ENCODE data around the gene COL11A2. TPM values are rescaled to one million over a fixed set of nuclear protein-coding genes. Genes with fewer than 3 reads are reported as not detected.
"Not testable (repeated sequence)": the region's sequence is repeated elsewhere in the genome, so short reads cannot be mapped to it uniquely, and the experiment has no call there.

The COL11A2 gene
- total RNA-seq, result 0.94 TPM

DNA sequence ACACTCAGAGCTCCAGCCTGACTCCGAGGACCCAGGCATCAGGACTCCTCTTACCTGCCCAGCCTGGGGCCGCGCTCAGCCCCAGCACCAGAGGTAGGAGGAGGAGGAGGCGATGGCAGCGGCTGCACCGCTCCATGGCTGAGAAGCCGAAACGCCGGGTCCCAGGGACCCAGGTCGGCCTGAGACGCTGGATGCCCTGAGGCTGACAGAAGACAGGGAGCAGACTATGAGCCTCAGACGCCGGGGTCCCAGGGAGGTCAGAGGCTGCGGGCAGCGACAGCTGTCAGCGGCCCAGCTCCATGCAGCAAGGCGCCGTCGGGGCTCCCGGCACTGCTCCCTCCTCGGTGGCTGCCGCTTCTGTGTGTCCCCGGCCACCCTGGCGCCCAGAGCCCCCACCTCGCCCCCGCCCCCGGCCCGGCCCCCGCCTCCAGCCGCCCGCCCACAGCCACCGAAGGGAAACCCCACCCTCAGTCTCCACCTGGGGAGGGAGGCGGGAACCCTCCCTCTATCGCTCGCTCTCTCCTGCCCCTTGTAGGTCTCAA is at the start of gene COL11A2:
TSS of gene COL11A2 (minus strand) at position 363 of the 542 bp plus-strand sequence. CDS start at position 136, 227 bp downstream.
- no peak for DNase-seq

DNA sequence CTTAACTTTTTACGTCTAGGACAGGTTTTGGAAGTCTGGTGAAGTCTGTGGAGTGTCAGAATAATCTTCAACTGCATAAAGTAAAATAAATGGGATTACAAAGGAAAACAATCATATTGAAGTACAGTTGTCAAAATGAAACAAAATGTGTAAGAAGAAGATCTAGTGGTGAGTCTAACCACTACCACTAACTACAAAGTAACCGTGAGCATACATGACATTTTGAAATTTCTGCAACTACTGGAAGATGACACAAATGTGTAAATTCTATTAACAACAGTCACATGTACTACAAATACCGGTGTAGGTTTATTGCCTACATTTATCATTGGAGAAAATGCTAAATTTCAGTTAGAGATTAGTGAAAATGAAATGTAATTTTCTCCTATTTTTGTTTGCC is 49.7 kb upstream of the COL11A2 start:
- no peak for DNase-seq

DNA sequence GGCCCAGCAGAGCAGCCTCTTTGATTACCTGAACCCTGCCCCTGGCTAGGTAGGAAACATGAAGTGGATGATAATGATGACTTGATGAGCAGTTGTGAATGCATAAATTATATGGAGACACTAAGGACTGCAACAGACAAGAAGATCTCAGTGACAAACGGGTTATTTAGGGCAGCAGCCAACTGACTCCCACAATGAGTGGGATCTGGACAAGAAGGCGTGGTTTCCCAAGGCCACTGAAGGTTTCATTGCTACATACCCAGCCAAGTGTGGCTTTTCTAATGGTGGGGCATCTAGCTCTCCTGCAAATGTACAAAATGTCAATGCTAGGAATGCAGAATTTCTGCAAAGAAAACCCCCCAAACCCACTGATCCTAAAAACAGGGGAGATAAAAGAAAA is 45.5 kb upstream of the COL11A2 start:
- DNase-seq, result no peak

DNA sequence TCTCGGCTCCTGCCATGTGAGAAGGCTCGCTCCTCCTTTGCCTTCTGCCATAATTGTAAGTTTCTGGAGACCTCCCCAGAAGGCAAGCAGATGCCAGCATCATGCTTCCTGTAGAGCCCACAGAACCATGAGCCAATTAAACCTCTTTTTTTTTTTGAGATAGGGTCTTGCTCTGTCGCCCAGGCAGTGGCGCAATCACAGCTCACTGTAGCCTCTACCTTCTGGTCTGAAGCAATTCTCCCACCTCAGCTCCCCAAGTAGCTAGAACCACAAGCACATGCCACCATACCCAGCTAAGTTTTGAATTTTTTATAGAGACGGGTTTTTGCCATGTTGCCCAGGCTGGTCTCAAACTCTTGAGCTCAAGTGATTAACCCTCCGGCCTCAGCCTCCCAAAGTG is 44.6 kb upstream of the COL11A2 start:
- no peak for DNase-seq

DNA sequence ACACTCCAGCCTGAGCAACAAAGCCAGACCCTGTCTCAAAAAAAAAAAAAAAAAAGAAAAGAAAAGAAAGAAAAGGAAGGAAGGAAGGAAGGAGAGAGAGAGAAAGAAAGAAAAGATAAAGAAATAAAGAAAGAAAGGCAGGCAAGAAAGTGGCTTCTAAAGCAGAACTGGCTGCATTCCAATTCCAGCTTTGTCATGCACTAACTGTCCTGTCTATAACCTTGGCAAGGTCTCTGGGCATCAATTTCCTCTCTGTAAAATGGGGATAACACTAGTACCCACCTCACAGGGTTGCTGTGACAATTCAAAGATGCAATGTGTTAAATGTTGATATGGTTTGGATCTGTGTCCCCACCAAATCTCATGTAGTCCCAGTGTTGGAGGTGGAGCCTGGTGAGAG is 44.1 kb upstream of the COL11A2 start:
- DNase-seq, result no peak

DNA sequence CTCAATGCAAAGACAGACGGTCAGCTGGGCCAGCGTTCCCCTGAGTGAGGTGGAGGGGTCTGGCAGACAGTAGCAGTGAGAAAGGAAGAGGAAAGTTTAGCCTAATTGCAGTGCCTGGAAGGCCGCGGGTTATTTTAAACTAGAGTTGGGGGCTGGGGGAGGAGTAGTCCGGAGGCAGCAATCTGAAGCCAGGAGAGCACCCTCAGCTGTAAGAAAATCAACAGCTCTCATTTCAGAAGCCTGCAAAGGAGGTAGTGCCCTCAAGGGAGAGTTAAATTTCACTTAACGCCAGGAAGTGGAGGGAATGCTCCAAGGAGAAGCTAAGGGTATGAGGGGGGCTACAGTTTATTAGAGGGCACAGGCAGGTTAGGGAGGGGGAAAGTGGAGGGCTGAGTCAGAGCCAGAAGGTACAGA is 43.0 kb upstream of the COL11A2 start:
- DNase-seq, result no peak

DNA sequence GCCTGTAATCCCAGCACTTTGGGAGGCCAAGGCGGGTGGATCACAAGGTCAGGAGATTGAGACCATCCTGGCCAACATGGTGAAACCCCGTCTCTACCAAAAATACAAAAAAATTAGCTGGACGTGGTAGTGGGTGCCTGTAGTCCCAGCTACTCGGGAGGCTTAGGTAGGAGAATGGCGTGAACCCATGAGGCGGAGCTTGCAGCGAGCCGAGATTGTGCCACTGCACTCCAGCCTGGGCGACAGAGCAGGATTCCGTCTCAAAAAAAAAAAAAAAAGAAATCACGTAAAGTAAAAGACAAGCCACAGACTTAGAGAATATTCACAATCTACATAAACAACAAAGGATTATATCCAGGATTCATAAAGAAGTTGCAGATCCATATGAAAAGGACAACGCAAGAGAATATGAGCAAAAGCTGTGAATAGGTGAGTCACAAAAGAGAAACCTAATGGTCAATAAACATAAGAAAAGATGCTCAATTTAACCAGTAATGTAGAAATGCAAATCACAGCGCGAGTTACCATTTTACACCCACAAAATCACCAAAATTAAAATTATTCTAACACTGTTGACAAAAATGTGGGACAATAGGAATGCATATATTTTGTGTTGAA is 34.3 kb upstream of the COL11A2 start:
- not testable (repeated sequence) for DNase-seq

DNA sequence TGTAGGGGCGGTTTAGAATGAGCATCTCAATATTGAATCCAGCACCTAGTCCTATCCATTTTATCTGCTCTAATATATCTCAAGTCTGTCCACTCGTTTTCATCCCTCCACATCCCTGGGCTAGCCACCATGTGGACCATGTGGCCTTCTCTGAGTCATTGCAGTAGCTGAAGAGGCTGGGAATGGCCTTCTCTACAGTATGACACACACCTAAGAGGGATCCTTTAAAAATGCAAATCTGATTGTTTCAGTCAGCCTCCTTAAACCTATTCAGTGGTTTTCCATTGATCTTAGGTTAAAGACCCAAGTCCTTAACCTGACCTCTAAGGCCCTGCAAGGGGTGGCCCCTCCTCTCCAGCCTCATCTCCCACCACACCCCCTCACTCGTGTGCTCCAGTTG is 25.4 kb upstream of the COL11A2 start:
- no peak for DNase-seq

DNA sequence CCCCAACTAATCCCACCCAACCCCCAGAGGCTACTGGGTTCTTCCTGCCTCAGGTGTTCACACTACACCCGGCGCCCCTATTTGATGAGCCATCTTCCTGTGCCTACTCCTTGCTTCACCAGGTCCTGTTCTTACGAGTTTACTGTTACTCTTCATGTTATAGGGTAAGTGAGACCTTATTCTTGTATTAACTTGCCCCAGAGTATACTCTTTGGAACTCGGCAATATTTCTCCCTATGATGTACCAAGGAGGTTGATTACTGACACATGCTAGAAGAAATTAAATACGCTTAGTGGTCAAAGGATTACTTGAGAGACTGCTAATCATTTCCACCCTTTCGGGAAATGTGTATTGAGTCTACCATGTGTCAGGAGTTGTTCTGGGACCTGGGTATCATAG is 25.0 kb upstream of the COL11A2 start:
- DNase-seq, result no peak

DNA sequence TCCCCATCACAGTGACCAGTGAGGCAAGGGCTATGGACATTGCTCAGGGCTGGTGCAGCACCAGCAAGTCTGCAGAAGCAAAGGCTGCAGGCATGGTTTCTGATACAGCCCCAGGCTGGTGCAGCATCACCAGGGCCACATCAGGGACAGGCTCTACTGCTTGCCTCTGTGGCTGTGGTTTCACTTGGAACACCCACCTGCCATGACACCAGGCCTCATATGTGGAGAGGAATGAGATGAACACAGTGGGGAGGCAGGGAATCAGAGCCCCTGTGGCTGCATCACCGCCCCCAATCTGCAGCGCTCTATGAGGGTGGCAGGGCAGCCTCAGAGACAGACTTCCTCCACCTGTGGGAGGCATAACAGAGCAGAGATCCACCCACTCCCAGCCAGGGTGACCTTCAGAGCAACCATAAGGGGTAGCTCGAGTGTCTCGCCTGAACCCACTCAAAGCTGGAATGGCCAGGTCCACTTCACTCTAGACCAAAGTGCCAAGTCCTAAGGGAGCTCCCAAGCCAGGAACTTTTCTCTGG is 23.9 kb upstream of the COL11A2 start:
- no peak for DNase-seq

DNA sequence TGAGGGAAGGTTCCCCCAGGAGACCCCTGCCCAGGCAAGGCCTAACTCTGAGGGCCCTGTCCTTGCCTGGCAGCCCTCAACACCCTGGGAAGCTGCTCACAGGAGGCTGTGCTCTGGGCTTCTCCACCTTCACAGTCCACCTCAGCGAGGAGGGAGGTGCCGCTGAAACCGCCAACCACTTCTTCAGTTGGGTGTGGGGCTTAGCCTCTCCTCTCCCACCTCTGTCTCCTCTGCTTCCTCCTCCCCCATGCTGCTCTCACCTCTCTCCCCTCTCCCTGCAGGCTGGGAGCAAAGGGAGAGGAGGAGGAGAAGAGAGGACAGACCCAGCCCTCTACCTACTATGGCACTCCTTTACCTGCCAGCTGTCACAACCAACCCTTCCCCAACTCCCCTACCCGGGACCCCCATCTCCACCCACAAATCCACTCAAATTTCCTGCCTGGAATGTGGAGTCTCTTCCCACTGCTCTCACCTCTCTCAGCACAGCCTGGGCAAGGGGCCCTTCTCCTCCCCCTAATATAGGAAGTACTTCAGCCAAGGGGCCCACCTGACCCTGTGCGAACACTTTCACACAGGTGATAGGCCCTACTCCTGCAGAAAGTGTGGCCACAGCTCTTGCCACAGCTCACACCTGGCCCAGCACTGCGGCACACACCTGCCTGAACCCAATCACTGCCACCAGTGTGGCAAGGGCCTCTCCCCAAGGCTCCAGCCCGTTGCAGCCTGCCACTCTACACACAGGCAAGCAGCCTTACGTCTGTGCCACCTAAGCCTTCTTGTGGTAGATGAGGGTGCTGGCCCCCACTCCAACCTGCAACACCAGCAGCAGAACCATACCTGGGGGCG is 23.2 kb upstream of the COL11A2 start:
- DNase-seq, result no peak

DNA sequence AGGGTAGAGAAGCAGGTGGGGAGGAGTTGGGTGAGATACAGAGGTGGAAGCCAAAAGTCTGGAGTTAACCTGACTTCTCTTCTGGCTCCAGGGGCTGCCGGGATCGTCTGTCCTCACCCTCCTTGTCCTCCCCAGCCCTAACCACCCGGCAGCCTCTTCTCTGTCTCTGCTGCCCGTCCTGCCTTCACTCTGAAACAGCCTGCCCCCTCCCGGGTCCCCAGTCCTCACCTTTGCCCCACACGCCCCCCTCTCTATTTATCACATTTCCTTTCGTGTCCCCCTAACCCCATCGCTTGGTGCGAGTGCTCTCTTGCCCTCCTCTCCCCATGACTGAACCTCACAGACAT is 21.7 kb upstream of the COL11A2 start:
- no peak for DNase-seq

DNA sequence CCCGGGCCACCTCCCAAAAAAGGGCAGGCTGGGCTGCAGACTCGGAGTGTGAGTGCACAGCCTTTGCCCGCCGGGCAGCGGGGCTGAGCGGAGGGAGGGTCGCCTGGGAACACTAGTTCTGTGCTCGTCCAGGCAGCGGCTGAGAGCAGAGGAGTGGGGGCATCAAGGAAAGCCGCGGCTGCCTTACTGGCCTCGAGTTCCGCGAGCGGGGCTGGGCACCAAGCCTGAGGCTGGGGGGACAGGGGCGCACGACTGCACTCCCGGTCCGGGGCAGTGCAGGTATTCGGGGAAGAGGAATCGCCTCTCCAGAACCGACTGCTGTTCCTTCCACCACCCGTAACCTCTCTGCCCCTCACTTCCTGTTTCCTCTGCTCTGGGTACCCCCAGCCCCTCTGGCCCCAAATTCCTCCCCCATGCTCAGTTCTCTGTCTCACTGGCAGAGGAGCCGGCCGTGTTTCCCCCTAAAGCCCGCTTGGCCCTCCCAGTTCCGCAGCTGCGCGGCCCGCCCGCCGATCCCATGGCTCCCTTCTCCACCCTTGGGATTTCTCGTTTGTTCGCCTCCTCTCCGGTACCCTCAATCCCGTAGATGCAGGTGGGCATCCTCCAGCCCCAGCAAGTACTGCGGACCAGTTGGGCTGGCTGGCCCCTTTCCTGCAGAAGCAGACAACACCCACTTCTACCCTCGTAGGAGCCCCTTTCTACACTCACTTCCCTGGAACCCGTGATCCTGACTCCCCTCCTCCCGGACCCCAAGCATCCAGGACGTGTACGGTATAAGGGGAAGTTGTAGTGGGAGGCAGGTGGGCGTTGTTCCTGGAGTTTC is 21.1 kb upstream of the COL11A2 start:
- no peak for DNase-seq

DNA sequence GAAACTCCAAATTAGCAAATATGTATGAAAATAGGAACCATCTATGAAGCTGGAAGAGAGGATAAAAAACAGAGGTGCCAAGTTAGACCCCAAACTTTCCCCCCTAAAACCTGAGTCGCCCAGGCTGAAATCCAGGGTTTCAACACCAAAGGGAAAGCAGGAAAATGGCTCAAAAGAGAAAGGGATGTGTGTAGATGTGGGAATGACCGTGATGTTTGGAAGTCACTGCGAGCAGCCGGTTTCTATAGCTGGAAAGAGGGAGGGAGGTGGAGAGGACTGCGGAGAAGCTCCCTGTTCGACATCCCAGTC is 20.5 kb upstream of the COL11A2 start:
- no peak for DNase-seq

DNA sequence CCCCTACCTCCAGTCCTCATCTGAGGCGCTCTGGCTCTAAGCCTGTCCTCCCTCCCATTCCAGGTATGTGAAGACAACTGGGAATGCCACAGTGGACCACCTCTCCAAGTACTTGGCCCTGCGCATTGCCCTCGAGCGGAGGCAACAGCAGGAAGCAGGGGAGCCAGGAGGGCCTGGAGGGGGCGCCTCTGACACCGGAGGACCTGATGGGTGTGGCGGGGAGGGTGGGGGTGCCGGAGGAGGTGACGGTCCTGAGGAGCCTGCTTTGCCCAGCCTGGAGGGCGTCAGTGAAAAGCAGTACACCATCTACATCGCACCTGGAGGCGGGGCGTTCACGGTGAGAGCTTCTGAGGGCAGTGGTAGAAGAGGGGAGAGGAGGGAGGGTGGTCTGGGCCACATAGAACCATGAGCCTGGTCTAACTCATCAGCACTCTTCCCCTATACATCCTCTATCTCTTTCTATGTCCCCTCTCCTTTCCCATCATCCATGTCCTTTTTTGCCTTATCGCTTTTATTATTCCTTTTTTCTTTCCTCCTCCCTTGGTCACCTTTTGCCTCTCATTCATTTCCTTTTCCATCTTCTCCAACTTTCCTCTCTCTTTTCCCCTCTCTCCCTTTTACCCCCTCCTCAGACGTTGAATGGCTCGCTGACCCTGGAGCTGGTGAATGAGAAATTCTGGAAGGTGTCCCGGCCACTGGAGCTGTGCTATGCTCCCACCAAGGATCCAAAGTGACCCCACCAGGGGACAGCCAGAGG is 19.6 kb upstream of the COL11A2 start:
- DNase-seq, result no peak

DNA sequence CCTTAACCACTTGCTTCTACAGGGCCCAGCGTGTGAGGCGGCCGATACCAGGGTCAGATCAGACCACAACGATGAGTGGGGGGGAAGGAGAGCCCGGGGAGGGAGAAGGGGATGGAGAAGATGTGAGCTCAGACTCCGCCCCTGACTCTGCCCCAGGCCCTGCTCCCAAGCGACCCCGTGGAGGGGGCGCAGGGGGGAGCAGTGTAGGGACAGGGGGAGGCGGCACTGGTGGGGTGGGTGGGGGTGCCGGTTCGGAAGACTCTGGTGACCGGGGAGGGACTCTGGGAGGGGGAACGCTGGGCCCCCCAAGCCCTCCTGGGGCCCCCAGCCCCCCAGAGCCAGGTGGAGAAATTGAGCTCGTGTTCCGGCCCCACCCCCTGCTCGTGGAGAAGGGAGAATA is 18.9 kb upstream of the COL11A2 start:
- no peak for DNase-seq

DNA sequence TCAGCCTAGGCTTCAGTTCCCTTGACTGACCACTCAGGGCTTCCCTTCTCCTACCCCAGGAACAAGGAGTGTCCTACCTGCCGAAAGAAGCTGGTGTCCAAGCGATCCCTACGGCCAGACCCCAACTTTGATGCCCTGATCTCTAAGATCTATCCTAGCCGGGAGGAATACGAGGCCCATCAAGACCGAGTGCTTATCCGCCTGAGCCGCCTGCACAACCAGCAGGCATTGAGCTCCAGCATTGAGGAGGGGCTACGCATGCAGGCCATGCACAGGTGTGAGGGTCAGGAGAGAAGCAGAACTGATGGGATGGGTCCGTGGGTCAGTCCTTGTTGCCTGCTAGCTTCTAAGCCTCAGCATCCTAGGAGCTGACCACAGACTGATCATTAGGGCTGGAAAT is 17.6 kb upstream of the COL11A2 start:
- DNase-seq, result no peak

DNA sequence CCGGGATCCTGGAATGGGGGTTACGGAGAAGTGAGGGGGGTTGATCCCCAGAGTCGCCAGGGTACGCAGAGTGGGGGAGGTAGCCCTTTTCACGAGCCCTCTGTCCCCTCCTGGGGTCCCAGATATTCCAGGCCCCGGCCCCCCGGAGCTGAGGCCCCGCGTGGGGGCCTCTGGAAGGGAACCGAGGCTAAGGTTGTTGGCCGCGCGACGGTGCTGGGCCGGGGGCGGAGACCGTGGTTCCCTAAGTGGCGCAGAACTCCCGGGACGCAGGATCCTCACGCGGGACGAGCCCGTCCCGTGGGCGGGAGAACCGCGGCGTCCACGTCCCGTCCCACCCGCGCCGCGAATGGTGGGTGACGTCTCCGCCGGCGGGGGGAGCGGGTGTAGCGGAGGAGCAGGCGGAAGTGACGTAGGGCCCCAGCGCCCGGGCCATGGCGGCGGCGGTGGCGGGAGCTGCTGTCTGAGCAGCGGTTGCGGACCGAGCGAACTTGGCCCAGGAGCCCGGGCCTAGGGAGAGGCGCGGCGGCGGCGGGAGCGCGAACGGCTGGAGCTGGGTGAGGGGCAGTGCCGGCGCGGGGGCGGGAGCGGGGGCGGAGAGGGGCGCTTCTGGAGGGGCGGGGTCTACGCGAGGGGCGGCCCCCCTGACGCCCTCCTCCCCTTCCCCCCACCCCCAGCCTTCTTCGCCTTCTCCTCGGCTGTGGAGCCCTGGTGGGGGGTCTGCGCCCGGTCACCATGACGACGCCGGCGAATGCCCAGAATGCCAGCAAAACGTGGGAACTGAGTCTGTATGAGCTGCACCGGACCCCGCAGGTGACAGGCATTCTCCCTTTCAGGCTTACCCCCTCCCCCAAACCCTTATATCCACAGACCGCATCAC is 16.1 kb upstream of the COL11A2 start, which contains the start of gene RING1:
TSS of gene RING1 (plus strand) at position 410 of the 877 bp plus-strand sequence. CDS start at position 733, 323 bp downstream.
- DNase-seq, result peak; percentile 79

DNA sequence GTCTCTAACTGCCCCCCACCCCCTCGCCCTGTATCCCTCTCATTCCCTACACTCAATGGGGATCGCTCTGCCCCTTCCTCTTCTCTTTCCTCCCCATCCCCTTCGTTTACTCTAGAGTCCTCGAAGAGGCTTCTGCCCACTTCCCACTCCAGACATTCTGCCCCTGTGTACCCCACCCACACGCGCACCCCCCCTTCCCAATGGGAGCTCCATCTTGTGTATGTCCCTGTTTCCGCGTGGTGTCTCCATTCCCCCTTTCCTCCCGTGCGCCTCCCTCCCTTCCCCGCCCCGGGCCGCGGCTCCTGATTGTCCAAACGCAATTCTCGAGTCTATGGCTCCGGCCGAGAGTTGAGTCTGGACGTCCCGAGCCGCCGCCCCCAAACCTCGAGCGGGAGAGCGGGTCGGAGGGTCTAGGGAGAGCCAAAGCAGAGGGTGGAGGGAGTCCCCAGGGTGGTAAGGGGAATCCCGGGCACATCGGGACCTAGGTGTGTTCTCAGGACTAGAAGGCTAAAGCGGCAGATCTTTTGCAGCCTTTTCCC is 15.4 kb upstream of the COL11A2 start:
- DNase-seq, result no peak

DNA sequence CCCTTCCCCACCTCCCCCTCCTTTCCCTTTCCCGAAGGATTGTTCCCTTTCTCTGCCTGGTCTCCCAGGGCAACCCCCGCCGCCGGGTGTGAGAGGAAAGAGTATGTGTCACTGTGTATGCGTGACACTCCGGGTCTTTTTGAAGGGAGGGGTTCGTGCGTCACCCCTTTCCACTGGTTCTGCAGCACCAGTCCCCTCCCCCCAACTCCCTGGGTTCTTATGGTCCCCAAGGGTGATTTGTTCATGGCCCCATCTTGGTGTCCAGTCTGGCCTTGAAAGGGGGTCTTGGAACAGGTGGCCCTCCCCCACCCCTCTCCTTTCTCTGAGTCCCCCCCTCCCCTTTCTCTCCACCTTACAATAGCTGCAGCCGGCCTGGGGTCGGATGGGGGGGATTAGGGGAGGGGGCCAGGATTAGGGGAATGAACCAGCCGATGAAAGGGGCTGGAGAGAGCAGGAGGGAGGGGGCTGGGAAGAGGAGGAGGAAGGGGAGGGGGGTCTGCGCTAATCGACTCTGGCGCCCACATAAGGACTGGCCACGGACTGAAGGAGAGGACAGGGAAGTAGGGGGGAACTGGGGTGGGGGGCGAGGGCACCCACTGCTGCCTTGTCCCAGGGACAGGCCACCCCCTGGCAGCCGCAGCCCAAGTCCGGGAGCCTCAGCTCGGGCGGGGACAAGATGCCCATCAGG is 14.7 kb upstream of the COL11A2 start:
- DNase-seq, result peak; percentile 26
